Thoracic aorta (tissue), 2 donors: Measurements from ENCODE around the gene SLC30A4. TPM values are rescaled to one million over a fixed set of nuclear protein-coding genes. Genes with fewer than 3 reads are reported as not detected.

ENCODE experiments used
- ATAC-seq: fragments of 150-250 bp; one replicate; pipeline ENCODE4 v1.8.0; 2017; ENCODE audit warnings: low read depth; ENCODE audit not compliant: insufficient number of reproducible peaks, low FRiP score
- DNase-seq: peaks from one replicate; pipeline ENCODE4 v3.0.0-alpha.2; 2020; ENCODE audit warnings: low spot score
- H3K27ac ChIP-seq, 2 donors: fragments of 200-600 bp; sonication (generic); 1 replicate in 1 of 2; 2 replicates in 1 of 2; pipeline ENCODE4 v1.5.1; 2016; ENCODE audit warnings: mild to moderate bottlenecking in 2 of 2, moderate library complexity in 2 of 2
- H3K27me3 ChIP-seq: fragments of 200-600 bp; sonication (generic); replicated peaks from 2 replicates; pipeline ENCODE4 v1.6.0; 2016; ENCODE audit warnings: mild to moderate bottlenecking; ENCODE audit not compliant: insufficient read depth
- H3K36me3 ChIP-seq: fragments of 200-600 bp; sonication (generic); one replicate; pipeline ENCODE4 v1.5.1; 2016
- H3K4me1 ChIP-seq, 2 donors: fragments of 200-600 bp; sonication (generic); 1 replicate in 1 of 2; 2 replicates in 1 of 2; pipeline versions ENCODE4 v1.5.1 to v1.6.0; 2016; ENCODE audit warnings: low read depth in 2 of 2, mild to moderate bottlenecking in 1 of 2; ENCODE audit not compliant: control insufficient read depth in 1 of 2
- H3K4me3 ChIP-seq: fragments of 200-600 bp; sonication (generic); 2 replicates; pipeline ENCODE4 v1.5.1; 2016; ENCODE audit warnings: mild to moderate bottlenecking
- H3K9me3 ChIP-seq: fragments of 200-600 bp; sonication (generic); 2 replicates; pipeline ENCODE4 v1.5.1; 2016
- CTCF ChIP-seq: fragments of 200-600 bp; sonication (generic); IDR thresholded peaks from one replicate; pipeline ENCODE4 v1.5.1; 2019; ENCODE audit warnings: antibody characterized with exemption
- total RNA-seq, 2 donors: library from RNA; depleted of rRNA; stranded (reverse); fragments of >200 nt; gene quantifications; one replicate each; pipeline versions ENCODE4 v1.1.0 to v1.2.3, GENCODE V29; 2016

The SLC30A4 gene
- total RNA-seq, 2 donors from 2014 or later = 6.5 to 11.1 TPM

GRCh38 chr15:45454814-45455213 lies 67.7 kb downstream of the SLC30A4 start:
- TF ChIP-seq CTCF = no peak
- H3K27ac ChIP-seq = no peak overlapping the region
- peaks cover 3 to 6% of the 10 kb centered on the region in 2 donors for H3K4me1 ChIP-seq
- H3K27me3 ChIP-seq = no peaks in the 10 kb centered on the region
- H3K9me3 ChIP-seq = no peaks in the 10 kb centered on the region
- DNase-seq (no peak), ATAC-seq (no peak)
- no peaks in the 10 kb centered on the region for H3K36me3 ChIP-seq
- H3K4me3 ChIP-seq = no peak overlapping the region

- Histone ChIP-seq H3K27ac (no peak overlapping the region), H3K9me3 (no peaks in the 10 kb centered on the region), H3K27me3 (no peaks in the 10 kb centered on the region), H3K4me3 (no peak overlapping the region), H3K4me1 (no peaks in the 10 kb centered on the region), H3K36me3 (no peaks in the 10 kb centered on the region)
- no peak for TF ChIP-seq CTCF
- ATAC-seq (no peak), DNase-seq (no peak)
These were observed 71.3 kb downstream of the SLC30A4 start for GRCh38 chr15:45451265-45451664.

- no peaks in the 10 kb centered on the region for H3K36me3 ChIP-seq
- no peaks in the 10 kb centered on the region for H3K9me3 ChIP-seq
- no peaks in the 10 kb centered on the region for H3K4me1 ChIP-seq
- no peak for TF ChIP-seq CTCF
- H3K27me3 ChIP-seq = no peaks in the 10 kb centered on the region
- ATAC-seq (no peak), DNase-seq (no peak)
- no peak overlapping the region for H3K4me3 ChIP-seq
- no peak overlapping the region for H3K27ac ChIP-seq
These were observed 72.4 kb downstream of the SLC30A4 start for GRCh38 chr15:45449916-45450867.

GRCh38 chr15:45449395-45449794 lies 73.2 kb downstream of the SLC30A4 start:
- Histone ChIP-seq H3K4me1 (no peaks in the 10 kb centered on the region), H3K27me3 (no peaks in the 10 kb centered on the region), H3K9me3 (no peaks in the 10 kb centered on the region), H3K36me3 (no peaks in the 10 kb centered on the region), H3K4me3 (no peak overlapping the region), H3K27ac (no peak overlapping the region)
- no peak for TF ChIP-seq CTCF
- no peak for ATAC-seq
- DNase-seq = no peak

GRCh38 chr15:45448066-45448915 lies 74.3 kb downstream of the SLC30A4 start:
- Histone ChIP-seq H3K27me3 (no peaks in the 10 kb centered on the region), H3K36me3 (no peaks in the 10 kb centered on the region), H3K4me1 (no peaks in the 10 kb centered on the region), H3K9me3 (no peaks in the 10 kb centered on the region), H3K4me3 (no peak overlapping the region), H3K27ac (no peak overlapping the region)
- ATAC-seq (no peak), DNase-seq (no peak)
- no peak for TF ChIP-seq CTCF
